Measurements from ENCODE around the gene TMEM219. TPM values are rescaled to one million over a fixed set of nuclear protein-coding genes. Genes with fewer than 3 reads are reported as not detected.

Gene TMEM219
- total RNA-seq, 4 donors from 2014 or later = 149 to 210 (median 158) TPM

GRCh38 chr16:29916979-29917378 lies 44.9 kb upstream of the TMEM219 start:
- WGBS, 2 donors (ENCODE audit: low coverage in 1 of 2) = 93 to 100% methylated on average over 1 of the region's 1 CpG
- Histone ChIP-seq H3K4me1 (no peaks in the 10 kb centered on the region), H3K4me3 (no peak overlapping the region), H3K27me3 (no peaks in the 10 kb centered on the region), H3K27ac (no peak overlapping the region), H3K9me3 (no peaks in the 10 kb centered on the region), H3K36me3 (peaks cover 0 to 11% (median 5%) of the 10 kb centered on the region in 4 donors)
- no peak for TF ChIP-seq CTCF (IDR thresholded peaks at IDR 0.05)
- no peak for TF ChIP-seq EP300 (IDR thresholded peaks at IDR 0.05; ENCODE audit: low read depth)
- TF ChIP-seq POLR2AphosphoS5 (IDR thresholded peaks at IDR 0.05) = no peak
- no peak for TF ChIP-seq POLR2A (IDR thresholded peaks at IDR 0.05)
- DNase-seq = no peak
- in situ Hi-C loops (cut with MboI; ENCODE audit: low pct_ligation_motif_present in 1 of 4, low pct_unique_long_range_greater_than_20kb in 1 of 4, low sequenced_read_pairs in 3 of 4) (no loop called here), intact Hi-C loops (cut with DNase I; ENCODE audit: low total_unique reads) (no loop called here)

- Histone ChIP-seq H3K4me1 (peaks cover 7 to 13% (median 11%) of the 10 kb centered on the region in 4 donors), H3K27ac (no peak overlapping the region), H3K4me3 (no peak overlapping the region), H3K9me3 (no peaks in the 10 kb centered on the region), H3K36me3 (peaks cover 0 to 20% (median 8%) of the 10 kb centered on the region in 4 donors), H3K27me3 (no peaks in the 10 kb centered on the region)
- in situ Hi-C loops (cut with MboI; ENCODE audit: low pct_ligation_motif_present in 1 of 4, low pct_unique_long_range_greater_than_20kb in 1 of 4, low sequenced_read_pairs in 3 of 4) = no loop called here
- no peak for DNase-seq
- WGBS, 2 donors (ENCODE audit: low coverage in 1 of 2) = 72 to 78% methylated on average over 6 of the region's 6 CpGs
- intact Hi-C loops (cut with DNase I; ENCODE audit: low total_unique reads) = no loop called here
- no peak for TF ChIP-seq CTCF (IDR thresholded peaks at IDR 0.05)
- TF ChIP-seq EP300 (IDR thresholded peaks at IDR 0.05; ENCODE audit: low read depth) = no peak
- no peak for TF ChIP-seq POLR2A (IDR thresholded peaks at IDR 0.05)
- no peak for TF ChIP-seq POLR2AphosphoS5 (IDR thresholded peaks at IDR 0.05)
These were observed 41.4 kb upstream of the TMEM219 start for GRCh38 chr16:29920288-29921033.

GRCh38 chr16:29921034-29921385 lies 40.9 kb upstream of the TMEM219 start:
- in situ Hi-C loops (cut with MboI; ENCODE audit: low pct_ligation_motif_present in 1 of 4, low pct_unique_long_range_greater_than_20kb in 1 of 4, low sequenced_read_pairs in 3 of 4) = no loop called here
- intact Hi-C loops (cut with DNase I; ENCODE audit: low total_unique reads) = no loop called here
- no peak for DNase-seq
- Histone ChIP-seq H3K4me1 (peaks cover 7 to 13% (median 12%) of the 10 kb centered on the region in 4 donors), H3K9me3 (no peaks in the 10 kb centered on the region), H3K36me3 (peaks cover 0 to 20% (median 8%) of the 10 kb centered on the region in 4 donors), H3K27ac (no peak overlapping the region), H3K4me3 (no peak overlapping the region), H3K27me3 (no peaks in the 10 kb centered on the region)
- WGBS, 2 donors (ENCODE audit: low coverage in 1 of 2) = 86 to 95% methylated on average over 3 of the region's 3 CpGs
- TF ChIP-seq CTCF (IDR thresholded peaks at IDR 0.05) (no peak), POLR2A (IDR thresholded peaks at IDR 0.05) (no peak), POLR2AphosphoS5 (IDR thresholded peaks at IDR 0.05) (no peak), EP300 (IDR thresholded peaks at IDR 0.05; ENCODE audit: low read depth) (no peak)

- H3K27me3 ChIP-seq = no peaks in the 10 kb centered on the region
- H3K27ac ChIP-seq = no peak overlapping the region
- no peak for DNase-seq
- H3K9me3 ChIP-seq = no peaks in the 10 kb centered on the region
- in situ Hi-C loops (cut with MboI; ENCODE audit: low pct_ligation_motif_present in 1 of 4, low pct_unique_long_range_greater_than_20kb in 1 of 4, low sequenced_read_pairs in 3 of 4) (no loop called here), intact Hi-C loops (cut with DNase I; ENCODE audit: low total_unique reads) (no loop called here)
- H3K4me3 ChIP-seq = no peak overlapping the region
- H3K36me3 ChIP-seq = peaks cover 0 to 20% (median 8%) of the 10 kb centered on the region in 4 donors
- 85 to 96% methylated on average over 2 of the region's 2 CpGs for WGBS, 2 donors (ENCODE audit: low coverage in 1 of 2)
- peaks cover 12 to 21% (median 19%) of the 10 kb centered on the region in 4 donors for H3K4me1 ChIP-seq
- TF ChIP-seq CTCF (IDR thresholded peaks at IDR 0.05) = no peak
- TF ChIP-seq EP300 (IDR thresholded peaks at IDR 0.05; ENCODE audit: low read depth) = no peak
- TF ChIP-seq POLR2AphosphoS5 (IDR thresholded peaks at IDR 0.05) = no peak
- TF ChIP-seq POLR2A (IDR thresholded peaks at IDR 0.05) = no peak
These were observed 39.6 kb upstream of the TMEM219 start for GRCh38 chr16:29922326-29922725.

Measured in transverse colon (tissue), 4 donors.